ENCODE measurements around the gene SLAMF9. TPM values are rescaled to one million over a fixed set of nuclear protein-coding genes. Genes with fewer than 3 reads are reported as not detected.

The SLAMF9 gene
- total and polyA plus RNA-seq, 2 of the 8 experiments (the other 6 are each of a cell fraction or from before 2014, with no cell fraction given), result not detected

DNA sequence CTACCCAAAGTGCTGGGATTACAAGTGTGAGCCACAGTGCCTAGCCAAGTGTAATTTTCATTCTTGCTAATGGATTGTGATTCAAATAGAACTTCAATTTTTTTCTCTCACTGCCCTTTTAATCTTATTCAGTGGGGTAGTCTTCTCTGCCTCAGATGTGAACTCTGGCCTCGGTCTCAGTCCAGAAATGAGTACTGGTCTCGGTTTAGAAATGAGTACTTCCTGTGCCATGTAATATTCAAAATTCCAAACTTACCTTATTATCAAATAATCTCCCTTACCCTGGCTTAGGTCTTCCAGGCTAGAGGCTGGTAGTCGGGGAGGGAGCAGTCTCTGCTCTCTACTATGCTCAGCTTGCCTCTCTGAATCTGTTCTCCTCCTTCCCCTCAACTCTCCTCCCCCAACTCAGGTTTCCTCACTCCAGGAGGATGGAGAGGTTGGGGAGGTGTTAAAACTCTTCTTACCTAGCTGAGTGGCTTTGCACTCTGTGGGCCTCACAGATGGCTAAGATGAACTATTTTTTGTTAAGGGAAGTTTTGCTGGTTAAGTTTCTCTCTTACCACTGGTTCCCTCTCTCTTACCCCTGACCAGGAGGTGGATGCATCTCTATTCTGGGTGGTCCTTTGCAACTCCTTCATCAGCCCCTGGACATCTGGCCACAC is 4.8 kb upstream of the SLAMF9 start (continued):
- TF ChIP-seq SIN3A (conservative IDR thresholded peaks at IDR 0.05 in 1 of 2, IDR thresholded peaks at IDR 0.05 in 1 of 2; ENCODE audit: low read depth in 1 of 2, low read length in 2 of 2) (no peak), CHD2 (IDR thresholded peaks at IDR 0.05; ENCODE audit: low read length) (no peak), SUZ12 (IDR thresholded peaks at IDR 0.05; ENCODE audit: low read length) (no peak), NRF1 (IDR thresholded peaks at IDR 0.05; ENCODE audit: low read depth, low read length) (no peak), JUN (IDR thresholded peaks at IDR 0.05; ENCODE audit: low read depth, low read length) (no peak), SAP30 (IDR thresholded peaks at IDR 0.05; ENCODE audit: insufficient read depth, insufficient replicate concordance, low read length) (no peak), RBBP5 (IDR thresholded peaks at IDR 0.05; ENCODE audit: borderline replicate concordance, low read depth, low read length) (no peak), CTBP2 (IDR thresholded peaks at IDR 0.05; ENCODE audit: borderline replicate concordance, insufficient read depth, insufficient read length, low read length) (no peak), POLR2A (IDR thresholded peaks at IDR 0.05; ENCODE audit: control extremely low read depth in 1 of 2, low read depth in 2 of 2, low read length in 2 of 2) (no peak)
- TF ChIP-seq, protein P1, sequence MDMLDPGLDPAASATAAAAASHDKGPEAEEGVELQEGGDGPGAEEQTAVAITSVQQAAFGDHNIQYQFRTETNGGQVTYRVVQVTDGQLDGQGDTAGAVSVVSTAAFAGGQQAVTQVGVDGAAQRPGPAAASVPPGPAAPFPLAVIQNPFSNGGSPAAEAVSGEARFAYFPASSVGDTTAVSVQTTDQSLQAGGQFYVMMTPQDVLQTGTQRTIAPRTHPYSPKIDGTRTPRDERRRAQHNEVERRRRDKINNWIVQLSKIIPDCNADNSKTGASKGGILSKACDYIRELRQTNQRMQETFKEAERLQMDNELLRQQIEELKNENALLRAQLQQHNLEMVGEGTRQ (IDR thresholded peaks at IDR 0.05; ENCODE audit: low read length), result no peak

Measured in H1 (cell line).